ENCODE measurements around the gene CIDEB.
"Not testable (repeated sequence)": the region's sequence is repeated elsewhere in the genome, so short reads cannot be mapped to it uniquely, and the experiment has no call there.

CIDEB gene, protein sequence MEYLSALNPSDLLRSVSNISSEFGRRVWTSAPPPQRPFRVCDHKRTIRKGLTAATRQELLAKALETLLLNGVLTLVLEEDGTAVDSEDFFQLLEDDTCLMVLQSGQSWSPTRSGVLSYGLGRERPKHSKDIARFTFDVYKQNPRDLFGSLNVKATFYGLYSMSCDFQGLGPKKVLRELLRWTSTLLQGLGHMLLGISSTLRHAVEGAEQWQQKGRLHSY

DNA sequence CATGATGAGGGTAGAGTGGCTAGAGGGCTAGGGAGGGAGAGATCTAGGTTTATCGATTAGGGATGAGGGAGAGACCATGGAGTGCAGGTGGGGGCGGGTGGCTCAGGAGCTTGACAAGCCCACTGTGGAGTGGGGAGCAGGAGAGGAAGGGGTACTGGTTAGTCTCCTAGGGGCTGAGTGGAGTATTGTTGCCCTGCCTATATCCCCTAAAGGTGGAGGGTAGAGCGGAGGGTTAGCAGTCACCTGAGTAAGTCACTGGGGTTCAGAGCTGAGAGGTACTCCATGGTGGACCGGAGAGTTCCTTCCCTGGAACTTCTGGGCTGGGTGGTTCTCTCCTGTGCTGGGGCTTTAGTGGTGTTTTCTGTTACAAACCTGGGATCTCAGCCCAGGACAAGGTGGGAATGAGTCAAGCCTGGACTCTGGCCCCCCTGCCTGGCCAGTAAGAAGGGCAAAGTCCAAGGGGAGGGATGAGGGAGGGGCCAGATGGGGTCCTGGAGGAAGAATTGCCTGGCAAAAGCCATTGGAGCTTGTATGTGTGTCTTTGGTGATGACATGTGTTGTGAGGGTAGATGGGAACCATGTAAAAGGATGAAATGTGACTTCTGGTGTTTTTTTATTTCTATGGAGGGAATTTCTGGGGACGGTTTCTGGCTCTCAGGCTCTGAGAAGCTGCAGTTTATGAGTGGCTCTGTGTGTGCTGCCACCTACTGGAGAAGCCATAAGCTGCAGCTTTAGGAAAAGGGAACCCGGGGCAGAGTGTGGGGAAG, at the start of gene CIDEB:
CIDEB (minus strand) TSS at position 403 of the 767 bp plus-strand sequence; CDS start at position 284, 119 bp downstream.
- peak; percentile 68 to 70 for DNase-seq

DNA sequence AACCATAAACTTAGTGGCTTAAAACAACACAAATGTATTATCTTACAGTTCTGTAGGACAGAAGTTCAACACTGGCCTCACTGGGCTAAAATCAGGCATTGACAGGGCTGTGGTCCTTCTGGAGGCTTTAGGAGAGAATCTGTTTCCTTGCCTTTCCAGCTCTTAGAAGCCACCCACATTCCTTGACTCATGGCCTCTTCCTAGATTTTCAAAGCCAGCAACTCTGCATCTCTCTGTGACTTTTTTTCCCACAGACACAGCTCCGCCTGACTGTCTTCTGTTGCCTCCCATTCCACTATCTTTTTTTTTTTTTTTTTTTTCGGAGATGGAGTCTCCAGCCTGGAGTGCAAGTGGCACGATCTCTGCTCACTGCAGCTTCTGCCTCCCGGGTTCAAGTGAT, 48.4 kb upstream of the CIDEB start:
- DNase-seq, result no peak

DNA sequence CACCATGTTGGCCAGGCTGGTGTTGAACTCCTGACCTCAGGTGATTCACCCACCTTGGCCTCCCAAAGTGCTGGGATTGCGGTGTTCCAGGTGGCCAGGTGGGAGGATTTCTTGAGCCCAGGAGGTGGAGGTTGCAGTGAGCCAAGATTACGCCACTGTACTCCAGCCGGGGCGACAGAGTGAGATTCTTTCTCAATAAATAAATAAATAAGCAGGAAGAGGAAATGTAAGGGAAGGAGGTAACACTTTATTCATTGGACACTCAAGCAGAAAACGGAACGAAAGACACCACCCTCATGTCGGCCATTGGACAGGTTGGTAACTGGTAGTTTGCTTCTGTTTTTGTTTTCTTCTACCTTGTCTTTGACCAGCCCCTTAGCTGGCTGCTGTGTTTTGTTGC, 47.2 kb upstream of the CIDEB start:
- no peak for DNase-seq

DNA sequence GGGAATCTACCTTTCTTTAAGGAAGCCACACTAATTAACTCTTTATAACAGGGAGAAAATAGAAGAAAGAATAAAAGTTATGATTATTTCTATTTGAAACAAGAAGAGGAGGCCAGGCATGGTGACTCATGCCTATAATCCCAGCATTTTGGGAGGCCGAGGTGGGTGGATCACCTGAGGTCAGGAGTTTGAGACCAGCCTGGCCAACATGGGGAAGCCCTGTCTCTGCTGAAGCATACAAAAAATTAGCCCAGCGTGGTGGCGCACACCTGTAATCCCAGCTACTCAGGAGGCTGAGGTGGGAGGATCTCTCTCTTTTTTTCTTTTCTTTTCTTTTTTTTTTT, 46.7 kb upstream of the CIDEB start:
- not testable (repeated sequence) for DNase-seq

DNA sequence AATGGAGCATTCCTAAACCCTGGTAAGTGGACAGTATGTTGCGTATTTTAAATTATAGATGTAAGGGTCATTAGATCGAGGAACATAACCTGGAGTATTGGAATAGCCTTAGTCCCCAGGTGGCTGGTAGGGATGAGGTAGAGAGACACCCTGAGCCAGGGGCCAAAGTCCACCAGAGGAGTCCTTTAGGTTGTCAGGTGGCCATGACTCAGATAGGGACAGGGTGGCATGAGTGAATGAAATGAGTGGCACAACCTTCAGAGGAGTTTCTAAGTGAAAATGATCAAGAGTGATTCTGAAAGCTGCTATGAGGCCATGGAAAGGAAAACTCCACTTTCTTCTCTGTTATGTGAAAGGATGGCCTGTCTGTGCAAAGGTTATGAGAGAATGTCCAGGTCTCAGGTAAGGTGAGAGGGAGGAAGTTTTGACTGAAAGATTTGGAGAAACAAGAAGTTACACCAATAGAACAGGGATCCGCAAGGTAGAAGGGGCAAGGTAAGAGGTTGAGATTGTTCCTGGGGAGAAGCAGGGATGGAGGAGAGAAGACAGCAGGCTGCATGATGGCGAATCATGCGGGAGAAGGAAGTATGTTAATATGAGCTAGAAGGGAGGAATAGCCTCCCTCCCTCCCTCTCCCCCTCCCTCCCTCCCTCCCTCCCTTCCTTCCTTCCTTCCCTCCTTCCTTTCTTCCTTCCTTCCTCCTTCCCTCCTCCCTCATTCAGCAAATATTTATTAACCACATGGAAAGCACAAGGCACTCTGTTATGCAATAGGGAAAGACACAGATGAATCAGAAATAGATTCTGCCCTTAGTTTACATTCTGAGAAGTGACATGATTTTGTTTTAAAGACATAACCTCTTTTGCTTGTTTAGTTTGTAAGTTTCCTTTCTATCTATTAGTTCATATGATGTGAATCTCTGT, 46.0 kb upstream of the CIDEB start:
- DNase-seq, result no peak

DNA sequence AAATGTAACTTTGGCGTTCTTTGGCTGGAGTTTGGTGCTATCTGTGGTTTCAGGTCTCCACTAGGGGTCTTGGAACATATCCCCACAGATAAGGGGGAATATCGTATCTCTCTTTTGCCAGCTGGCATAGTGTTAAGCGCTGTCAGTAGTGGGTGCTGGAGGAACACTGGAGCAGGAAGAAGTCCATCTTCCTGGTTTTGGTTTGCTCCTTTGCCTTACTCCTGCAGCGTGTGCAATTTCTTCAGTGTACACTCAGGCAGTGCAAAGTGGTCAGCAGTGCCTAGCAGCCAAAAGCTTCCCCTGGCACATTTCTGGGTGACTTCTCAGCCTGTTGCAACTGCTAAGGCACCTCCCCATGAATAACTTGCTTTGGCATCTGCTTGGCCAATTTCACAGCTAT, 43.7 kb upstream of the CIDEB start:
- no peak for DNase-seq

DNA sequence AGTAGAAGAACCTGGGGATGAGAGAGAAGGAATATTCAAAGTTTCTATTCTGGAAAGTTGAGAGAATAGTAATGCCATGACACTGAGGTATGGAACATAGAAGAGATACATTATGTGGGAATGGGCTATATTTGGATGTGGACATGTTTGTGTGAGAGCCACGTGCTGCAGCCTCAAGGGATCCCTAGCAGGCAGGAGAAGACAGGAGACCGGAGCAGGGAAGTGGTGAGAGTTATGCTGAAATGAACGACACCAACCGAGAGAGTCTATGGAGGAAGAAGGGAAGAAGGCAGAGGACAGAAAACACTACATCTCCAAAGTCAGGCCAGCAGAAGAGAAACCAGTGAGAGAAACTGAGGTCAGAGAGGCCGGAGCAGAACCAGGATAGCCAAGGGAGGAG, 42.0 kb upstream of the CIDEB start:
- DNase-seq, result no peak

DNA sequence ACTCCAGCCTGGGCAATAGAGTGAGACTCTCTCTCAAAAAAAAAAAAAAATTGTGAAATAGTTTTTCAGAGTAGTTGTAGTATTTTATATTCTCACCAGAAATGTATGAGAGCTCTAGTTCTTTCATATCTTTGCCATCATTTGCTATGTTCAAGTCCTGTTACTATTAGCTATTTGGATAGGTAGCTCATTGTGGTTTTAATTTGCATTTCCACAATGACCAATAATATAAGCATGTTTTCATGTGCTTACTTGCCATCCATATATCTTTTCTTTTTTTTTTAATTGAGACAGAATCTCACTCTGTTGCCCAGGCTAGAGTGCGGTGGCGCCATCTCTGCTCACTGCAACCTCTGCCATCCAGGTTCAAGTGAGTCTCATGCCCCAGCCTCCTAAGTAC, 40.4 kb upstream of the CIDEB start:
- DNase-seq, result no peak

DNA sequence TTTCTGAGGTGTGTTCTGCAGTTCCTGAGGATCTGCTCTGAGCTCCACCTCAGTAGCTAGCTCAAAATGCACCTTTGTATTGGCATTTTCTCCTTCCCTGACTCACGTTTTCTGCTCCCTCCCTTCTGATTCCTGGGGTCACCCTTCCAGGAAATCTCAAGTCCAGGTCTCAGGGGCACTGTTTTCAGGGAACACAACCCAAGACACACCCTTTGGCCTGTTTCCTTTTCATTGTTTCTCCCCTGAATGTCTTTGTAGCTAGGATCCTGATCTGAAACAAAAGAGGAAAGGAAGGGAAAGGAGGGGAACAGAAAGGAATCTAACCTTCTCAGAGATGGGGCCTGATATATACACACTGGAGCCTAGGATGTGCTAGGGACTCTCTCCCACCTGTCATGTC, 39.4 kb upstream of the CIDEB start:
- no peak for DNase-seq

DNA sequence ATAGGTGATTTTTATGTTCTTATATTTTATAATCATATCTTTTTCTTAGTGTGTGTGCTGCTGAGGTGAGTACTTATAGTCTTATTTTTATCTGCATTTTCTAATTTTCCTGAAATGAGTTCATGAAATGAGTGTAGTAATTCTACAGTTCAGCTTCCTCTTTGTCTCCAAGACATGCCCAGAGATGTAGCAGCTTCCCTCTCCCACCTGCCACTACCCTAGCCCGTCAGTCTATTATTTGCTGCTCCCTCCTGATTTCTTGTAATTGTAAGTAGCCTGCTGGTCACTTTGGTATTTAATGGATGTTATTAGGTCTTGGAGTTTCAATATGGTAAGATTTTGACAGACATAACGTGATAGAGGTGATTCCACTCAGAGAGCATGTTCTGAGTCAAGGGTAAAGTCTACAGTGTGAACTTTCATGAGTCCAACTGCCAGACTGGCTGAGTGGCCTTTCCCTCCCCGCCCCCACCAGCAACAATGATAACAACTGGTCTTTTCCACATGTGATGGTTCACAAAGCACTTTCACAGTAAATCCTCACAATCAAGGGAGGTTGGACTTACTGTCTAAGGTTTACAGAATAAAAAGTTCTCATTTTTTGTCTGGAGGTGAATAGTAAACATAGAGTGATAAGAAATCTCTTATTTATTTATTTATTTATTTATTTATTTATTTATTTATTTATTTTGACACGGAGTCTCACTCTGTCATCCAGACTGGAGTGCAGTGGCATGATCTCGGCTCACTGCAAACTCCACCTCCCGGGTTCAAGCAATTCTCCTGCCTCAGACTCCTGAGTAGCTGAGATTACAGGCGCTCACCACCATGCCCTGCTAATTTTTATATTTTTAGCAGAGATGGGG, 36.3 kb upstream of the CIDEB start:
- DNase-seq, result no peak

DNA sequence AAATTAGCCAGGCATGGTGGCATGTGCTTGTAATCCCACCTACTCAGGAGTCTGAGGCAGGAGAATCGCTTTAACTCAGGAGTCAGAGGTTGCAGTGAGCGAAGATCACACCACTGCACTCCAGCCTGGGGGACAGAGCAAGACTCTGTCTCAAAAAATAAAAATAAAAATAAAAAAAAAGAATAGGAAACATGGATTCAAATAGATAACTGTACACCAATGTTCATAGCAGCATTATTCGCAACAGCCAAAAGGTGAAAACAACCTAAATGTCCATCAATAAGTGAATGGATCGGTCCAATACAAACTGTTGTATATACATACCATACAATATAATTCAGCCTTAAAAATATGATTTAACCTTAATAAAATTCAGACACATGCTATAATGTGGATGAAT, 35.1 kb upstream of the CIDEB start:
- DNase-seq, result no peak

DNA sequence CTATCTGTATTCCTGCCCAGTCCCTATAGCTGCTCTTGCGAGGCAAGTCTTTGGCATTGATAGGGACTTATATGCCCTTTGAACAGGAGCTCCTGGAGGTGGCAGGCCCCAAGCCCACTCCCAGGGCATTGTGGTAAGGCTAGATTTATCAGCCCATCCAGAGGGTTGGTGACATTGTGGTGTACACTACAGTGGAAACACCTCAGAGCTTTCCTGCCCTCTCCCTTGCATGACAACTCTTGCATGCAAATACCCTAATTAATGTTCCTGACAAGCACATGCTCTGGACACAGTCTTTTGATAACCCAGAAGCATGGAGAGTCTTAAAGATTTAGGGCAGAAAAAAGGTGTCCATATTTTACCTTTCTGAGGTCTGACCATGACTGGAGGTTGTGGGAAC, 32.8 kb upstream of the CIDEB start:
- no peak for DNase-seq

DNA sequence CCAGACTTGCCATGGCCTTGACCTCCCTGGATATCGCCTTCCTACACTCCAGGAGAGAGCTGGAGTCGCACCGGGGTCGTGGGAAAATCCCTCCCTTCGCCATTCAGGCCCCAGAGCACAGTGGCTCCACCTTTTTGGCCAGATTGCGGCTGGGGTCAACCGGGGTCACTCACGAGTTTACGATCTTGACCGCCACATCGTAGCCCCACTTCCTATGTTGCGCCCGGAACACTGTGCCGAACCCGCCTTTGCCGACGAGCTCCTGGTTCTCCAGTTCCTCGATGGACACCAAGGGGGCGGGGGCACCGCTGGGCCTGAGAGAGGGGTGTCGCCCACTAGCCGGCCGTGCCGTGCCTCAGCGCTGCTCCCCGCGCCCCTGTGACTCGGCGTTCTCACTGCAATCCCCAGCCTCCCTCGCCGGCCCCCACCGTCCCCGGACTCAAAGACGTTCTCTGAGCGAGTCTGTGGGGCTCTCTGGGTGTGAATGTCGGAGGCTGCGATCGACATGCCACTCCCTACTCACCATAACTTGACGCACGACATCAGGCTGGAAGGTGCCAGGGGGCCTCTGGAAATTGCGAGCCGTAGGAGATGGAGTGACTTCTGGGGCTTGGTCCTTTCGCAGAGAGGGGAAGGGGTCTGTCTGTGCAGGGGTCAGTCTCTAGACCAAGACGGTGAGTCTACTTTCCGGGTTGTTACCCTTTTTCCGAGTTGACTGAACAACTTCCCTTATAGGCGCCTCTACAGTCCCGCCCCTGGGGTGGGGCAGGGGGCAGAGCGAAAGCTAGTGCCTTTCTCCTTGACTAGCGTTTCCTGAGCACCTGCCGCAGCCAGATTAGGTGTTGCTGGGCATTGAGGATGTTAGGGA, 31.7 kb upstream of the CIDEB start, which contains the start of gene RIPK3:
RIPK3 (minus strand) TSS at position 708 of the 868 bp plus-strand sequence; CDS start at position 543, 165 bp downstream.
- DNase-seq, result peak; percentile 75

DNA sequence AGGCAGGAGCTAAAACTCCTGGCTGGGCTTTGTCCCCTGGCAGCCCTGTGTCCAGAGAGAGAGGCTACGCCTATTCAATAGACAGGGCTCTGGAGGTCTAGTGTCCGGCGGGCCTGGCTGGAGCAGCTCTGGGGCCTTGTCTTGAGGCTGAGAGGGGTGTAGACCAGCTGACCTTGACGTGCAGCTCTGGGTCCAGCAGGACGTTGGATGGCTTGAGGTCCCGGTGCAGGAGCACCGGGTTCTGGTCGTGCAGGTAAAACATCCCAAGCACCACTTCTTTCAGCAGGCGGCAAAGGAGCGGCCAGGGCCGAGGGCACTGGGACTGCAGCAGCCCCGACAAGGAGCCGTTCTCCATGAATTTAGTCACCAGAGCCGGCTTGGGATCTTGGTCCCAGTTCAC, 31.1 kb upstream of the CIDEB start:
- no peak for DNase-seq

DNA sequence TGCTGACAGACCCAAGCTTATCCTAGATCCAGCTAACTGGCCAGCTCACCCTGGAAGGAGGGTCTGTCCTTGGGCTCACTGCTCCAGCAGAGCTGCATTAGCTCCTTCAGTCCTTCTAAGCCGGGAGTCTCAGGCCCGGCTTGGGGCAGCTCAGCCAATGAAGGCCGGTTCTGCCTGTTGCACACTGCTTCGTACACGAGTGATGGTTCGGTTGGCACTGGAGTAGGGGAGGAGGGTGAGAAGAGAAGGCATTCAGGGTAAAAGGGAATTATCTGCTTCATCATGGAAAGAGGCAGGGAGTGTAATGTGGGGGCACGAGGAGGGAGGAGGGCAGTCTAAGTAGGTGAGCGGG, 30.0 kb upstream of the CIDEB start:
- no peak for DNase-seq

DNA sequence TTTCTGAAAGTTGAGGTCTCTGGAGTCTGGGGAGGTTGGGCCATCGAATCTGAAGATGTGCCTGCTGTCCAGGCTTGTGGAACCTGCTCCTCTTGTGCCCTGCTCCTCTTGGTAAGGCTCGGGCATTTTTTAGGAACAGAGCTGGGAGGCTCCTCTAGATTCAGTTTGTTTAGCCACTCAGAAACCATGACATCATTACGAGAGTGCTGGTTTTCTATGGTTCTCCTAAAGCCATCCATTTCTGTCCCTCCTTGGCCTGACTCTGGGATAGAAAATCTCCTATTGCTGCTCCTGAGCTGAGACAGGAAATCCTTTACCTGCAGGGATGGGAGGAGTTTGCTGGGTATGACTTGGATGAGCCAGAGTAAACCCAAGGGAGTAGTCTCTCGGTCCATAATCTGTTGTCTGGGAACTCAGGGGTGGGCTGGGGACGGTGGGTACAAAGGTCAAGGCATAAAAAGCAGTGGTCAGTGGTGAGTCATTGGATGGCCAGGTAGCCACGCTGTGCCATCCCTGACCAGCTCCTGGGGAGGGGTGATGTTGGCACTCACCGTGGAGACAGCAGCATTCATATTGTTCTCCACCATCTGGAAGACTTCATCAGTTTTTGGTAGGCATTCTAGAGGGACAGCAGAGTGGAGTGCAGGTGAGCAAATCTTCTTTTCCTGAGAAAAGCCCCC, 29.5 kb upstream of the CIDEB start:
- no peak for DNase-seq

DNA sequence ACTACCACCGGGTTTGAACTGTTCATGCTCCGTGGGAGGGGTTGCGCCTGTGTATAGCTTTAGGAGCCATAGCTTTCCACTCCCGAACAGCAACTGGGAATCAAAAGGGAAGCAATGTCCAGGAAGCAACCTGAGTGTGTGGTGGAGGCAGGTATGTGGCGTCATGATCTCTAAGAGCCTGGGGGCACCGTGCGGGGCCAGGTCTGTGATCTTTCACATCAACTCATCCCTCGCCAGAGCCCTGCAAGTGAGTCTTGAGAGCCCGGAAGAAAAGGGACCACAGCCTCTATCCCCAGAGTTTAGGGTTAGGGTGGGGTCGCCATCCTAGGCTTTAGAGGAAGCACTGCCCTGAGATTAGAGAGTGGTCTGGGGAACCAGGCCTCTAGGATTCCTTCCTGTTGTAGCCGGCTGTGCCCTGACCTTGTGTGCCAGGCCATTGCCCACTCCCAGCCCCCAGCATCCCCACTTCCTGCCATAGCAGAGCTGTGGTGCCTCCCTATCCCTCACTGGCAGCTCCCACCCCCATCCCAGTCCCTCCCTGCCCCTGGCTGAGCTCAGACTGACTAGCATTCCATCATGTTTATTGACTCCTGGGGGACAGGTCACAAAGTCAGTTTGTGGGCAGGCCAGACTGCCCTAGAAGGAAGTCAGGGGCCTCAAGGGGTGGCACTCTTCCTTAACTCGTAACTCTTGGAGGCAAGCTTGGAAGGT, 27.8 kb upstream of the CIDEB start:
- no peak for DNase-seq

DNA sequence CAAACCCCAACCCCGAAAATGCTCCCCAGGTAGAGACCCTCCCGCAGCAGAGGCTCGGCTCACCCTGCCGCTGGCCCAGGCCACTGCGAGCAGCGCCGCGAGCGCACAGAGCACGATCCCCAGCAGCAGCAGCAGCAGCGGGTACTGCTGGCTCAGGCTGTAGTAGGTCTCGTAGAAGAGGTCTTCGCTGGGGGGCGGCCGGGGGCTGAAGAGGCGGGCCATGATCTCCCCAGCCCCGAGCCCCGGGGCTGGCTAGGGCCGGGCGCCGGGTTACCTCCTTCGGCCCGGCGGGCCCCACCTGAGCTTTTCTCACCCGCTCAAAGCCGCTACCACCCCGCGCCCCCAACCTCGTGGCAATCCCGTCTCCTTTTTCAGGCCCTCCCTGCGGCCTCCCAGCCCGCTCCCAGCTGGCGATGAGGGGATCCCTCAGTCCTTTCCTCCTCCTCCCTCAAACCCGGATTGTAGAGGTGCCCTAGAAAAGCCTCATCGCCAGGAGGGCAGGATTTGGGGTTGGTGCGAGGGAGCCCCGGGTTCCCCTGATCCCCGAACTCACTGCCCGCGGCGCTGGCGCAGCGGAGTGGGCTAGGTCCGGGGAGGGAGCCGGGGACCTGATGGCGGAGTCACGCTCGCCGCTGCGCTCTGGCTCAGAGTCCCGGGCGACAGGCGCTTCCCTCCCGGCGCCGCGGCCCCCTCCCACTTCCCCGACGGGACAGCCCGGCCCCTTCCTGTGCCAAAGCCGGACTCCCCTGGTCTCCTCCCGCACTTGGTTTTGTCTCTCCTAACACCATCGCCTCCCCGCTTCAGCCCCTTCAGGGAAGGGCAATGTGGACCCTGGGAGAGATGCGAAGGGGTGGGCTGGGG, 26.9 kb upstream of the CIDEB start, which contains the start of gene ADCY4:
ADCY4 (minus strand) TSS at position 641 of the 861 bp plus-strand sequence; CDS start at position 222, 419 bp downstream.
- DNase-seq, result no peak
